Stimulated activated CD8-positive, alpha-beta memory T cell treated with anti-CD3 and anti-CD28 coated beads, Interleukin-7, amount 100 ng/mL, for 1 hour (primary cell): ENCODE measurements around the gene MAN2B1.
"Not testable (repeated sequence)": the region's sequence is repeated elsewhere in the genome, so short reads cannot be mapped to it uniquely, and the experiment has no call there.

ENCODE experiments used
- DNase-seq, 2 donors: peaks; one replicate each; pipeline ENCODE4 v3.0.0-alpha.2; 2020; ENCODE audit warnings: low read depth in 2 of 2

MAN2B1 gene

GRCh38 chr19:12689012-12689411, 22.5 kb upstream of the MAN2B1 start:
- DNase-seq, result no peak

GRCh38 chr19:12687496-12688196, 21.1 kb upstream of the MAN2B1 start, which contains the start of gene GNG14:
Gene GNG14 (plus strand): TSS chr19:12687998. CDS start chr19:12688049, 51 bp downstream.
- no peak for DNase-seq

- DNase-seq, result no peak
Observed at GRCh38 chr19:12685831-12686230, 19.3 kb upstream of the MAN2B1 start.

- peak; percentile 71 to 75 for DNase-seq
Observed at GRCh38 chr19:12681074-12681987, 14.8 kb upstream of the MAN2B1 start, which contains the start of gene DHPS. Gene DHPS (minus strand): TSS chr19:12681880. CDS start chr19:12681766, 114 bp downstream.

- DNase-seq, result no peak
Observed at GRCh38 chr19:12680034-12680433, 13.5 kb upstream of the MAN2B1 start.

- DNase-seq, result not testable (repeated sequence)
Observed at GRCh38 chr19:12678039-12678438, 11.5 kb upstream of the MAN2B1 start.

- no peak for DNase-seq
Observed at GRCh38 chr19:12676928-12677327, 10.4 kb upstream of the MAN2B1 start.

GRCh38 chr19:12676384-12676792, 9.8 kb upstream of the MAN2B1 start:
- DNase-seq, result peak; percentile 66 to 81

GRCh38 chr19:12675940-12676339, 9.4 kb upstream of the MAN2B1 start:
- DNase-seq, result no peak

GRCh38 chr19:12675399-12675798, 8.9 kb upstream of the MAN2B1 start:
- no peak for DNase-seq

- no peak for DNase-seq
Observed at GRCh38 chr19:12672744-12673143, 6.2 kb upstream of the MAN2B1 start.

GRCh38 chr19:12670159-12670928, 3.8 kb upstream of the MAN2B1 start:
- DNase-seq, result no peak

- DNase-seq, result peak; percentile 48 to 60
Observed at GRCh38 chr19:12669270-12670158, 3.0 kb upstream of the MAN2B1 start.

GRCh38 chr19:12668932-12669269, 2.4 kb upstream of the MAN2B1 start:
- peak in 1 of 2 donors; percentile 30 for DNase-seq

GRCh38 chr19:12668346-12668745, 1.8 kb upstream of the MAN2B1 start:
- no peak for DNase-seq

GRCh38 chr19:12667731-12668302, 1.3 kb upstream of the MAN2B1 start:
- DNase-seq, result no peak

GRCh38 chr19:12665671-12666264, 774 bp downstream of the MAN2B1 start:
- no peak for DNase-seq

- DNase-seq, result no peak
Observed at GRCh38 chr19:12665281-12665573, 1.3 kb downstream of the MAN2B1 start.

GRCh38 chr19:12664406-12665280, 1.9 kb downstream of the MAN2B1 start:
- DNase-seq, result no peak
